ENCODE results near the gene WWTR1. TPM values are rescaled to one million over a fixed set of nuclear protein-coding genes. Genes with fewer than 3 reads are reported as not detected.

WWTR1 gene
- total RNA-seq, 2 donors from 2014 or later: 17.3 to 18.5 TPM

DNA sequence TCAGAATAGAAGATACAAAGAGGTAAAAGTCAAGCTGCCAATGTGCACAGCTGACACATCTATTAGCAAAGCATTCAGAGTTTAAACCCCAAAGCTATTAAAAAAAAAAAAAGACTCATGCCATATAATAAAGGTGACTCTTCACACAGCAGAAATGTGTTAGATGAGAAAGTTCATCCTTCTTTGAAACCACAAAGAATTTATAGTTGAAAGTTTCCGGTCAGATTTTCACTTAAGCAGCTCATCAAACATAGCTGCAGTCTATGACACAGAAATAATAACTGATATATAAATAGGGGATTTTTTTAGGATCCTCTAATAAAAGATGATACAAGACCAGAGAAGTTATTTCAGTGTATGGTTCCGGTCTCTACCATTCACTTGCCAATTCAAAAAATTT, 76.6 kb downstream of the WWTR1 start:
- Histone ChIP-seq H3K36me3 (ENCODE audit: control insufficient read depth, insufficient read depth, low read length) (no peaks in the 10 kb centered on the region), H3K27ac (ENCODE audit: low read depth, low read length) (no peak overlapping the region), H3K9me3 (ENCODE audit: control insufficient read depth, low read length) (no peaks in the 10 kb centered on the region), H3K9ac (ENCODE audit: extremely low read depth, low read length, poor library complexity, severe bottlenecking) (no peak overlapping the region), H3K27me3 (ENCODE audit: control insufficient read depth, insufficient read depth, low read length, poor library complexity, severe bottlenecking) (no peaks in the 10 kb centered on the region), H3K4me1 (ENCODE audit: control insufficient read depth, insufficient read depth, low read length) (peaks cover 7% of the 10 kb centered on the region), H3K4me3 (ENCODE audit: low read length) (no peak overlapping the region)
- no peaks in the 10 kb centered on the region for H3K9me3 Mint-ChIP-seq
- TF ChIP-seq, protein P1, sequence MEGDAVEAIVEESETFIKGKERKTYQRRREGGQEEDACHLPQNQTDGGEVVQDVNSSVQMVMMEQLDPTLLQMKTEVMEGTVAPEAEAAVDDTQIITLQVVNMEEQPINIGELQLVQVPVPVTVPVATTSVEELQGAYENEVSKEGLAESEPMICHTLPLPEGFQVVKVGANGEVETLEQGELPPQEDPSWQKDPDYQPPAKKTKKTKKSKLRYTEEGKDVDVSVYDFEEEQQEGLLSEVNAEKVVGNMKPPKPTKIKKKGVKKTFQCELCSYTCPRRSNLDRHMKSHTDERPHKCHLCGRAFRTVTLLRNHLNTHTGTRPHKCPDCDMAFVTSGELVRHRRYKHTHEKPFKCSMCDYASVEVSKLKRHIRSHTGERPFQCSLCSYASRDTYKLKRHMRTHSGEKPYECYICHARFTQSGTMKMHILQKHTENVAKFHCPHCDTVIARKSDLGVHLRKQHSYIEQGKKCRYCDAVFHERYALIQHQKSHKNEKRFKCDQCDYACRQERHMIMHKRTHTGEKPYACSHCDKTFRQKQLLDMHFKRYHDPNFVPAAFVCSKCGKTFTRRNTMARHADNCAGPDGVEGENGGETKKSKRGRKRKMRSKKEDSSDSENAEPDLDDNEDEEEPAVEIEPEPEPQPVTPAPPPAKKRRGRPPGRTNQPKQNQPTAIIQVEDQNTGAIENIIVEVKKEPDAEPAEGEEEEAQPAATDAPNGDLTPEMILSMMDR (conservative IDR thresholded peaks at IDR 0.05): no peak
- no peak for DNase-seq
- H3K4me1 Mint-ChIP-seq: peaks cover 33% of the 10 kb centered on the region
- H3K27ac Mint-ChIP-seq: no peak overlapping the region
- no peak overlapping the region for H3K4me3 Mint-ChIP-seq
- WGBS, 2 experiments (ENCODE audit: insufficient coverage in 1 of 2, insufficient read length in 1 of 2): 60 to 88% methylated on average over 1 to 2 of the region's 2 CpGs
- H3K27me3 Mint-ChIP-seq (ENCODE audit: insufficient read depth): no peaks in the 10 kb centered on the region
- no peaks in the 10 kb centered on the region for H3K36me3 Mint-ChIP-seq (ENCODE audit: low read depth)

DNA sequence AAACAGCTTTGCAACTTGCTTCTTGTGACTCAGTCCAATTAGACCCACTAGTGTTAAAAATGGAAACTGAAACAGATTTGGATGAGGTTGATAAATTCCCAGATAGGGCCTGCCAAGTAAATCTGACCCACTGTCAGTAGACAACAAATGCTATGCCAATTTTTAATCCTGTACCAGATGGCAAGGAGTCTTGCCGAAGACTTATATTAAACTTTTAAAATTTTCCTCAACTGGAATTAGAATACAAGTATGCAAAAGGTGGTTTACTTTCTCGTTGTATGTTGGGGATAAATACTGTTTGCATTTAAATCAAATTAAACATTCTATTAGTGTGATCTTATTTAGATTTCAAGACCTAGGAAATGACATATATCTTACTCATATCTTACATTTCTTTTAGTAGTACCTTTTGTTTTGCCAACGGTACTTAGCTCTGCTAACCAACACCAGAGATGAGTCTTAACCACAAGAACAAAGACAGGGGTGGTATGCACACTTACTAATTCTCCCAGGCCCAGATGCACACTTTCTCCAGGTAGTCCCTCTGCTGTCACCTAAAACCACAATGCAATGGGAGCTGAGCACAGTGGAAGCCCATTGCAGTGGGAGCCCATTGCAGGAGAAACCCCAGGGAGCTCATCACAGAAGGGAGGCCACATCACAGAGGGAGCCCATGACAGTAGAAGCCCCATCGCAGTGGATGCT, 77.8 kb downstream of the WWTR1 start:
- H3K4me3 Mint-ChIP-seq: no peak overlapping the region
- Histone ChIP-seq H3K9me3 (ENCODE audit: control insufficient read depth, low read length) (no peaks in the 10 kb centered on the region), H3K4me3 (ENCODE audit: low read length) (no peak overlapping the region), H3K4me1 (ENCODE audit: control insufficient read depth, insufficient read depth, low read length) (peaks cover 11% of the 10 kb centered on the region), H3K27ac (ENCODE audit: low read depth, low read length) (no peak overlapping the region), H3K36me3 (ENCODE audit: control insufficient read depth, insufficient read depth, low read length) (no peaks in the 10 kb centered on the region), H3K27me3 (ENCODE audit: control insufficient read depth, insufficient read depth, low read length, poor library complexity, severe bottlenecking) (no peaks in the 10 kb centered on the region), H3K9ac (ENCODE audit: extremely low read depth, low read length, poor library complexity, severe bottlenecking) (no peak overlapping the region)
- no peaks in the 10 kb centered on the region for H3K27me3 Mint-ChIP-seq (ENCODE audit: insufficient read depth)
- TF ChIP-seq, protein P1 (conservative IDR thresholded peaks at IDR 0.05): no peak
- H3K4me1 Mint-ChIP-seq: peaks cover 44% of the 10 kb centered on the region
- no peaks in the 10 kb centered on the region for H3K36me3 Mint-ChIP-seq (ENCODE audit: low read depth)
- H3K27ac Mint-ChIP-seq: no peak overlapping the region
- WGBS, 2 experiments (ENCODE audit: insufficient coverage in 1 of 2, insufficient read length in 1 of 2): 96% methylated on average over 3 of the region's 4 CpGs; no CpG with 5 or more reads in 1 of the 2 experiments
- DNase-seq: no peak
- H3K9me3 Mint-ChIP-seq: no peaks in the 10 kb centered on the region

DNA sequence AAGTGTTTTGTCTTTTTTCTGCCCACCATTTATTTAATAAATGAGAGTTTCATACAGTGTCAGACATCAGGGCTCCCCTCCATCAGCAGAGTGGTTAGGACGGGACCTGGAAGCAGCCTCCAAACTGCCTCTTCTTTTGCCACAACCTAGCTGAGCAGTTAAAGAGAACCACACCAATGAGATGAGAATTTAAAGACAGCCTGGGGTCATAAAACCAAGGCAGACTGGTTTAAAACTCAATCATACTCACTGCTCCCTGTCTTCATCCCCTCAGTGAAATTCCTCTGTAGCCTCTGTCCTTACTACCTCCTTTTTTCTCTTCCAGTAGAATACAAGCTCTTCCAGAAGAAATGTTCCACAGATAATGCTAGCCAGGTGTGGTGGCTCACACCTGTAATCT, 78.7 kb downstream of the WWTR1 start:
- Histone ChIP-seq H3K27me3 (ENCODE audit: control insufficient read depth, insufficient read depth, low read length, poor library complexity, severe bottlenecking) (no peaks in the 10 kb centered on the region), H3K9me3 (ENCODE audit: control insufficient read depth, low read length) (no peaks in the 10 kb centered on the region), H3K36me3 (ENCODE audit: control insufficient read depth, insufficient read depth, low read length) (no peaks in the 10 kb centered on the region), H3K4me3 (ENCODE audit: low read length) (no peak overlapping the region), H3K27ac (ENCODE audit: low read depth, low read length) (no peak overlapping the region), H3K9ac (ENCODE audit: extremely low read depth, low read length, poor library complexity, severe bottlenecking) (no peak overlapping the region), H3K4me1 (ENCODE audit: control insufficient read depth, insufficient read depth, low read length) (peaks cover 11% of the 10 kb centered on the region)
- no peaks in the 10 kb centered on the region for H3K36me3 Mint-ChIP-seq (ENCODE audit: low read depth)
- H3K4me1 Mint-ChIP-seq: peaks cover 47% of the 10 kb centered on the region
- H3K4me3 Mint-ChIP-seq: no peak overlapping the region
- H3K27me3 Mint-ChIP-seq (ENCODE audit: insufficient read depth): no peaks in the 10 kb centered on the region
- no peak overlapping the region for H3K27ac Mint-ChIP-seq
- no peaks in the 10 kb centered on the region for H3K9me3 Mint-ChIP-seq
- DNase-seq: no peak
- 100% methylated on average over 1 of the region's 1 CpG; no CpG with 5 or more reads in 1 of the 2 experiments for WGBS, 2 experiments (ENCODE audit: insufficient coverage in 1 of 2, insufficient read length in 1 of 2)
- TF ChIP-seq, protein P1 (conservative IDR thresholded peaks at IDR 0.05): no peak

Data from endodermal cell (in vitro differentiated cells).